Effector memory CD8-positive, alpha-beta T cell (primary cell): ENCODE data around the gene SMARCD2.
"Not testable (repeated sequence)": the region's sequence is repeated elsewhere in the genome, so short reads cannot be mapped to it uniquely, and the experiment has no call there.

Experiments
- ATAC-seq: fragments of 150-1000 bp; cut with Tn5 transposase; replicated peaks from 2 replicates; pipeline ENCODE4 v1.10.0; 2021; ENCODE audit warnings: mild to moderate bottlenecking, moderate library complexity
- DNase-seq, 3 experiments: peaks; one replicate each; pipeline ENCODE4 v3.0.0; 2021
- H3K27ac Mint-ChIP-seq, 2 donors: one replicate each; pipeline ENCODE4 v1.8.0; 2022; ENCODE audit warnings: mild to moderate bottlenecking in 2 of 2, mixed read lengths in 2 of 2, moderate library complexity in 2 of 2
- H3K27me3 Mint-ChIP-seq, 2 donors: one replicate each; pipeline ENCODE4 v1.8.0; 2022; ENCODE audit warnings: mixed read lengths in 2 of 2
- H3K36me3 Mint-ChIP-seq: one replicate; pipeline ENCODE4 v1.8.0; 2022; ENCODE audit warnings: mild to moderate bottlenecking, moderate library complexity, mixed read lengths; ENCODE audit not compliant: insufficient read depth
- H3K4me1 Mint-ChIP-seq, 2 donors: one replicate each; pipeline ENCODE4 v1.8.0; 2022; ENCODE audit warnings: low read depth in 2 of 2, mixed read lengths in 2 of 2
- H3K4me3 Mint-ChIP-seq, 2 donors: one replicate each; pipeline ENCODE4 v1.8.0; 2022; ENCODE audit warnings: mild to moderate bottlenecking in 2 of 2, mixed read lengths in 2 of 2, moderate library complexity in 2 of 2
- H3K9me3 Mint-ChIP-seq, 2 donors: one replicate each; pipeline ENCODE4 v1.8.0; 2022; ENCODE audit warnings: mixed read lengths in 2 of 2
- total RNA-seq, 9 experiments: gene quantifications; one replicate each; lab custom pipeline; 2026; lab: John Stamatoyannopoulos, UW

The SMARCD2 gene
- total RNA-seq = 87.5 to 150 (median 122) reads per million in 9 experiments

DNA sequence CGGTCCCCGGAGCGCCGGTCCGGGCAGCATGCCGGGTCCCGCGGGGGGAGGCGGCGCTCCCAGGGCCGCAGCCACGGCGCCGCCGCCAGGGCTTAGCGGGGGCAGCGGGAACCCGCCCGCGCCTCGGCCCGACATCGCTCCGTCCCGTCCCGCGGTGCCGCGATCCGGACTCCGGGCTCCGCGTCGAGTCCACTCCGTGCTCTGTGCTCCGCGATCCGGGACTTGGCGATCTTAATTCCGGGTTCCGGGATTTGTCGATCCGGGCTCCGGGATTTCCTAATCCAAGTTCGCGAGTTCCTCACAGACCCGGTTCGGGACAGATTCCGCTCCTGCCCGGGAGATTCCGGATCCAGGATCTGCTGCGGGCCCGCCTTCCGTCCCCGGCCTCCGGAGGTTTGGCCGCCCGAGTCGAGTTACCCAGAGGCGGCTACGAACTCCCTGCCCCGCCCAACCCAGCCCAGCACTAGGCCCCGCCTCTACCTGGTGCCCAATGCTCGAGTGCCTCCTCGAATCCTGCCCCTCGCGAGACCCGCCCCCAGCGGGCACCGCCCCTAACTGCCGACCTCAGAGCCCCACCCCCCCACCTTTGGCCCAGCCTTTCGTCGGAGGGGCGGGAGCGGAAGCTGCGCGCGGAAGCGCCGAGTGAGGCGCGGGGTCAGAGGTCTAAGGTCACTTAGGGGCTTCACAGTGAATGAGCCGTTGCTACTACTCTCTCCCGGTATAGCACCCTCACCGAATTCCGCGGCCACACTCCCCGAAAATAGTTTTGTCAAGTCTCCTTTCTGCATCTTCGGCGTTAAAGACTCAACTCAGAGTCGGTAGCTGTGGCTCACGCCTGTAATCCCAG lies at the start of gene SMARCD2:
TSS of gene SMARCD2 (minus strand) at position 146 of the 847 bp plus-strand sequence. CDS start at position 135, 11 bp downstream.
- Mint-ChIP-seq H3K27ac (peak within 1 kb of the TSS; percentile 83 to 94), H3K9me3 (no peaks in the 10 kb centered on the region), H3K27me3 (no peaks in the 10 kb centered on the region), H3K4me3 (peak within 1 kb of the TSS; percentile 93 to 95), H3K4me1 (peaks cover 22 to 37% of the 10 kb centered on the region in 2 donors), H3K36me3 (peaks cover 30% of the 10 kb centered on the region)
- peak; percentile 97 to 98 (median 98) for DNase-seq
- ATAC-seq = peak; percentile 86

DNA sequence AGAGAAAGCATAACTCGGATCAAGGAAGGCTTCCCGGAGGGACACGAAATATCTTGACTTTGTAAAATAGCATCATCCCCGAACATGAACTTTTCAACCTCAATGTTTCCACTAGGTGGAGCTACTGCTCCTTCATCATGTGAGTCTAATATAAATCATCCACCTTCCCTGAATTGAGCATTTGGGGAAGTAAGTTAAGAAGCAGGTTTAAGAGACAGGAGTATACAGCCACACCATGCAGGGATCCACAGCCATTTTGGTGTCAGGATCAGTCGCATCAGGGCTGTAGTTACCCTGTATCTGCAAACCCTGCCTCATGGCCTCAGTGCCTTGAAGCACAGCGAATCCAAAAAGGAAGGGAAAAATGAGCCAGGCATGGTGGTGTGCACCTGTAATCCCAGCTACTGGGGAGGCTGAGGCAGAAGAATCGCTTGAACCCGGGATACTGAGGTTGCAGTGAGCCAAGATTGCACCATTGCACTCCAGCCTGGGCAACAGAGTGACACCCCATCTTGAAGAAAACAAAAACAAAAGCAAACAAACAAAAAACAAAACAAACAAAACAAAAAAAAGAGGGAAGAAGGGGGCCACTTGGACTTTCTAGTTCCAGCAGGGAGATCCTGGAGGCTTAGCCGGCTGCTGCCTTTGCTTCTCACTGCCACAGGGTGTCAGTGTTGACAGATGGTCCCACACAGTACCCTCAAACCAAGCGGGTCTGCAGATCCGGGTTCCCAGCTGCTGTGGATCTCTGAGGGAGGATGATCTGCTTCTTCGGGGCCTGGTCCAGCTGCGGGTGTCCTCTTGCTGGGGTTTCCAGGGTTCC lies 46.8 kb upstream of the SMARCD2 start:
- H3K27ac Mint-ChIP-seq, H3K4me3 Mint-ChIP-seq, H3K4me1 Mint-ChIP-seq: not testable (repeated sequence)

DNA sequence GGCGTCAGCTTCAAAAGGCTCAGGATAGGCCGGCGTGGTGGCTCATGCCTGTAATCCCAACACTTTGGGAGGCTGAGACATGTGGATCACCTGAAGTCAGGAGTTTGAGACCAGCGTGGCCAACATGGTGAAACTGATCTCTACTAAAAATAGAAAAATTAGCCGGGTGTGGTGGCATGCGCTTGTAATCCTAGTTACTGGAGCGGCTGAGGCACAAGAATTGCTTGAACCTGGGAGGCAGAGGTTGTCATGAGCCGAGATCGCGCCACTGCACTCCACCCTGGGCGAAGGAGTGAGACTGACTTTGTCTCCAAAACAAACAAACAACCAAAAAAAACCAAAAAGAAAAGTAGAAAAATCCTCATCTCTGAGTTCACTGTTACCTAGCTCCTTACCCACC lies 42.6 kb upstream of the SMARCD2 start:
- not testable (repeated sequence) for H3K4me3 Mint-ChIP-seq, H3K27ac Mint-ChIP-seq, DNase-seq, H3K27me3 Mint-ChIP-seq, H3K36me3 Mint-ChIP-seq, ATAC-seq, H3K9me3 Mint-ChIP-seq
- H3K4me1 Mint-ChIP-seq = peaks cover 9 to 15% of the 10 kb centered on the region in 2 donors

More for the DNA sequence above, 46.8 kb upstream of the SMARCD2 start:
- H3K9me3 Mint-ChIP-seq, H3K27me3 Mint-ChIP-seq, H3K36me3 Mint-ChIP-seq: not testable (repeated sequence)
- DNase-seq = peak in 2 of 3 experiments; percentile 15 to 20
- ATAC-seq = peak; percentile 70

DNA sequence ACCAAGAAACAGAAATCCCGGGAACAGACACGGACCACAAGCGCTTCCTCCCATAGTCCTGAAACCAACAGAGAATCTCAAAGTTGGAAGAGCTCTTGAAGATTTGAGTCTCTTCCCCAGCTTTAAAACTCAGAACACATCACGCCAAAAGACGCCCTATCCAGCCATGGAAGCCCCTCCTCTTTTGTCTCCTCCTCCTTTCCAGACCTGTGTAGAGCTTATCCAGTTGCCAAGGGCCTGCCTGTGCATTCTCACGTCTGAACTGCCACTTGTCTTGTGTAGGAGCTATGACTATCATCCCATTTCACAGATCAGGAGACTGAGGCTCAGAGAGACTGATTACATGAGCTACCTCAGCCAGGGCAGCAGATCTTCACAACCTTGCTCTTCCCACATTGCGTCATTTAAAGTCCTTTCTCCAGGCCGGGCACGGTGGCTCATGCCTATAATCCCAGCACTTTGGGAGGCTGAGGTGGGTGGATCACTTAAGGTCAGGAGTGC lies 40.2 kb upstream of the SMARCD2 start:
- not testable (repeated sequence) for H3K27ac Mint-ChIP-seq, H3K4me1 Mint-ChIP-seq, H3K36me3 Mint-ChIP-seq, H3K4me3 Mint-ChIP-seq, ATAC-seq, H3K9me3 Mint-ChIP-seq, DNase-seq
- peaks cover 10% of the 10 kb centered on the region in 2 donors for H3K27me3 Mint-ChIP-seq

DNA sequence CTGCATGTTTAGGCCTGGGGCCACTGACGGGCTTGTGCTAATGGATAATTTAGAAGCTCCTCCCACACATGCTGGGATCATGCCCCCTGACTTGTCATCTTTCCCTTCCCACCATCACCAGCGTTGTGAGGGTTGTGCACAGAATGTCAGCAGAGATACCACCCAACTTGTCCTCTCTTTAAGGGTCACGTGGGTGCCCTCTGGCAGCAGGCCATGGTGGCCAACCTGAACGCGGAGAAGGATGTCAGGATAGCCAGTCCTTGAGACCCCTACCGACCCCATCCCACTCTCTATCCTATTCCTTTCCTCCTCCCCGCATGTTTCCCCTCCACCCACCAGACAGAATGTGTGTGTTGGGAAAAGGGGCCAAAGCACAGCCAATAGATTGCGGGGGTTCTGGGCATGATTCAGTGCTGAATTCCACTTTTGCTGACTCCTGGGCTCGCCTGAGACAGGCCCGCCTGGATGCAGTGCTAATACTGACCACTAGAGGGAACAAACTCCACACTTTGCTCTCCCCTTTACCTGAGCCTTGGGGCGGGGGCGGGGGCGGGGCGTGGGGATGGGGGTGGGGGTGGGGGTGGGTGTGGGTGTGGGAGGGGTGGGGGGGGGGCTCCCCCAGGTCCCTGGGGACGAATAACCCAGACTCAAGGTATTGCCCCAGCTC lies 39.6 kb upstream of the SMARCD2 start, which contains the start of gene GH2:
TSS of gene GH2 (minus strand) at position 10 of the 667 bp plus-strand sequence. CDS start 143 bp downstream, outside the sequence.
- Mint-ChIP-seq H3K9me3 (no peaks in the 10 kb centered on the region), H3K27me3 (peaks cover 10 to 14% of the 10 kb centered on the region in 2 donors), H3K4me3 (no peak within 1 kb of the TSS), H3K36me3 (peaks cover 3% of the 10 kb centered on the region), H3K4me1 (peaks cover 4 to 6% of the 10 kb centered on the region in 2 donors), H3K27ac (no peak within 1 kb of the TSS)
- ATAC-seq (peak; percentile 91), DNase-seq (peak; percentile 58 to 66 (median 61))

DNA sequence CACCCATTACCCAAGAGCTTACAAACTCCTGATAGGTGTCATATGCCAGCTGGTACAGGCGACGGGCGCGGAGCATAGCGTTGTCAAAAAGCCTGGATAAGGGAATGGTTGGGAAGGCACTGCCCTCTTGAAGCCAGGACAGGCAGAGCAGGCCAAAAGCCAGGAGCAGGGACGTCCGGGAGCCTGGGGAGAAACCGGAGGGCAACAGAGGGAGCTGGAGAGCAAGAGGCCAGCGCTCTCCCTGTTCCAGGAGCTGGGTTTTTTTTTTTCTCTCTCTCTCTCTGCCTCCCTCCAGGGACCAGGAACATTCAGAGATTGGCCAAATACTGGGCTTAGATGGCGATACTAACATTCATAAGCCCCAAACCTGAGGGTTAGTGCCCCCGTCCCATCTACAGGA lies 38.9 kb upstream of the SMARCD2 start:
- not testable (repeated sequence) for ATAC-seq, H3K9me3 Mint-ChIP-seq, H3K4me3 Mint-ChIP-seq, H3K36me3 Mint-ChIP-seq, H3K27ac Mint-ChIP-seq, DNase-seq, H3K4me1 Mint-ChIP-seq
- peaks cover 10 to 14% of the 10 kb centered on the region in 2 donors for H3K27me3 Mint-ChIP-seq

DNA sequence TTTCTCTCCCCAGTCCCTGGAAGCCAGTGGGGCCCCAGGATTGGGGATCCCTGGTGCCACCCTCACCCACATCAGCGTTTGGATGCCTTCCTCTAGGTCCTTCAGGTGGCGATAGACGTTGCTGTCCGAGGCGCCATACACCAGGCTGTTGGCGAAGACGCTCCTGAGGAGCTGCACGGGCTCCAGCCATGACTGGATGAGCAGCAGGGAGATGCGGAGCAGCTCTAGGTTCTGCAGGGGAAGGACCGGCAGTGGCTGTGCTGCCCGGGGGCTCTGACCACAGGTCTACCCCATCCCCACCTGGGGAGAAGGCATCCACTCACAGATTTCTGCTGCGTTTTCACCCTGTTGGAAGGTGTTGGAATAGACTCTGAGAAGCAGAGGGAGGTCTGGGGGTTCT lies 38.2 kb upstream of the SMARCD2 start:
- Mint-ChIP-seq H3K4me3 (no peak overlapping the region), H3K27ac (no peak overlapping the region), H3K27me3 (peaks cover 11 to 14% of the 10 kb centered on the region in 2 donors), H3K36me3 (peaks cover 4% of the 10 kb centered on the region), H3K9me3 (no peaks in the 10 kb centered on the region), H3K4me1 (peaks cover 4 to 6% of the 10 kb centered on the region in 2 donors)
- no peak for DNase-seq
- ATAC-seq = no peak

DNA sequence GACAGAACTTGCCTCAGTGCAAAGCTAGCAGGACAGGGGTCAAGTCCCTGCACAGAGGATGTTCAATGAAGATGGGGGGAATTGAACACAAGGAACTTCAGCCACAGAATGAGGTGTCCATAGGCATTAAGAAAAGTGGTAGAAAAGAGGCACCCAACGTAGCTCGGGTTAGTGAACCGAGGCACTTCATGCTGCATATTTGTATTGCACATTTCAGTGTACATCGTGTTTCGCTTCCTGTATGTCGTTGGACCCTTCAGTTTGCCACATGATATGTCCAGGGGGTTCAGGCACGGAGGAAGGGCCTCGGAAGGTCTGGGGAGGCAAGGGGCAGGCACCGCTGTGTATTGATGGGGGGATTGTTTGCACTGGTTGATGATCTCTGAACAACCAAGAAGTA lies 35.9 kb upstream of the SMARCD2 start:
- H3K36me3 Mint-ChIP-seq, H3K27ac Mint-ChIP-seq, H3K4me3 Mint-ChIP-seq, H3K9me3 Mint-ChIP-seq, ATAC-seq, DNase-seq, H3K4me1 Mint-ChIP-seq: not testable (repeated sequence)
- H3K27me3 Mint-ChIP-seq = peaks cover 16 to 19% of the 10 kb centered on the region in 2 donors

DNA sequence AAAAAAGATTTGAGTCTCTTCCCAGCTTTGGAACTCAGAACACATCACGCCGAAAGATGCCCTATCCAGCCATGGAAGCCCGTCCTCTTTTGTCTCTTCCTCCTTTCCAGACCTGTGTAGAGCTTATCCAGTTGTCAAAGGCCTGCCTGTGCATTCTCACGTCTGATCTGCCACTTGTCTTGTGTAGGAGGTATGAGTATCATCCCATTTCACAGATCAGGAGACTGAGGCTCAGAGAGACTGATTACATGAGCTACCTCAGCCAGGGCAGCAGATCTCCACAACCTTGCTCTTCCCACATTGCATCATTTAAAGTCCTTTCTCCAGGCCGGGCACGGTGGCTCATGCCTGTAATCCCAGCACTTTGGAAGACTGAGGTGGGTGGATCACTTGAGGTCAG lies 32.2 kb upstream of the SMARCD2 start:
- H3K9me3 Mint-ChIP-seq, ATAC-seq, H3K4me3 Mint-ChIP-seq, H3K27ac Mint-ChIP-seq, H3K4me1 Mint-ChIP-seq, DNase-seq, H3K36me3 Mint-ChIP-seq: not testable (repeated sequence)
- peaks cover 19 to 24% of the 10 kb centered on the region in 2 donors for H3K27me3 Mint-ChIP-seq

DNA sequence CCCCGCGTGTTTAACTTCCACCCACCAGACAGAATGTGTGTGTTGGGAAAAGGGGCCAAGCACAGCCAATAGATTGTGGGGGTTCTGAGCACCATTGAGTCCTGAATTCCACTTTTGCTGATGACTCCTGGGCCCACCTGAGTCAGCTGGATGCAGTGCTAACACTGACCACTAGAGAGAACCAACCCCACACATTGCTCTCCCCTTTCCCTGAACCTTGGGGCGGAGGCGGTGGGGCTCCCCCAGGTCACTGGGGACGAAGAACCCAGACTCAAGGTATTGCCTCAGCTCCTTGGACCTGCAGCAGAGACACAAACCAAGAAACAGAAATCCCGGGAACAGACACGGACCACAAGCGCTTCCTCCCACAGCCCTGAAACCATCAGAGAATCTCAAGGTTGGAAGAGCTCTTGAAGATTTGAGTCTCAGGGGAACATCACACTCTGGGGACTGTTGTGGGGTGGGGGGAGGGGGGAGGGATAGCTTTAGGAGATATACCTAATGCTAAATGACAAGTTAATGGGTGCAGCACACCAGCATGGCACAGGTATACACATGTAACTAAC lies 31.7 kb upstream of the SMARCD2 start:
- H3K9me3 Mint-ChIP-seq, H3K36me3 Mint-ChIP-seq, H3K4me3 Mint-ChIP-seq, DNase-seq, ATAC-seq, H3K4me1 Mint-ChIP-seq, H3K27ac Mint-ChIP-seq: not testable (repeated sequence)
- peaks cover 19 to 24% of the 10 kb centered on the region in 2 donors for H3K27me3 Mint-ChIP-seq

DNA sequence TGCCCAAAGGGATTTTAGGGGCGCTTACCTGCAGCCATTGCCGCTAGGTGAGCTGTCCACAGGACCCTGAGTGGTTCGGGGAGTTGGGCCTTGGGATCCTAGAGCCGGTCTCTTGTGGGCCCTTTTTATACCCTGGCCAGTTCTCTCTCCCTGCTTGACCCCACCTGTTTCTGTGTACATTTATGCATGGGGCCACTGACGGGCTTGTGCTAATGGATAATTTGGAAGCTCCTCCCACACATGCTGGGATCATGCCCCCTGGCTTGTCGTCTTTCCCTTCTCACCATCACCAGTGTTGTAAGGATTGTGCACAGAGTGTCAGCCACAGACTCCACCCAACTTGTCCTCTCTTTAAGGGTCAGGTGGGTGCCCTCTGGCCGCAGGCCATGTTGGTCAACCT lies 31.1 kb upstream of the SMARCD2 start, which contains the start of gene CSH2:
TSS of gene CSH2 (minus strand) at position 101 of the 400 bp plus-strand sequence. CDS start at position 38, 63 bp downstream.
- H3K4me3 Mint-ChIP-seq, ATAC-seq, H3K9me3 Mint-ChIP-seq, H3K36me3 Mint-ChIP-seq, DNase-seq, H3K27ac Mint-ChIP-seq, H3K4me1 Mint-ChIP-seq: not testable (repeated sequence)
- peaks cover 18 to 23% of the 10 kb centered on the region in 2 donors for H3K27me3 Mint-ChIP-seq

DNA sequence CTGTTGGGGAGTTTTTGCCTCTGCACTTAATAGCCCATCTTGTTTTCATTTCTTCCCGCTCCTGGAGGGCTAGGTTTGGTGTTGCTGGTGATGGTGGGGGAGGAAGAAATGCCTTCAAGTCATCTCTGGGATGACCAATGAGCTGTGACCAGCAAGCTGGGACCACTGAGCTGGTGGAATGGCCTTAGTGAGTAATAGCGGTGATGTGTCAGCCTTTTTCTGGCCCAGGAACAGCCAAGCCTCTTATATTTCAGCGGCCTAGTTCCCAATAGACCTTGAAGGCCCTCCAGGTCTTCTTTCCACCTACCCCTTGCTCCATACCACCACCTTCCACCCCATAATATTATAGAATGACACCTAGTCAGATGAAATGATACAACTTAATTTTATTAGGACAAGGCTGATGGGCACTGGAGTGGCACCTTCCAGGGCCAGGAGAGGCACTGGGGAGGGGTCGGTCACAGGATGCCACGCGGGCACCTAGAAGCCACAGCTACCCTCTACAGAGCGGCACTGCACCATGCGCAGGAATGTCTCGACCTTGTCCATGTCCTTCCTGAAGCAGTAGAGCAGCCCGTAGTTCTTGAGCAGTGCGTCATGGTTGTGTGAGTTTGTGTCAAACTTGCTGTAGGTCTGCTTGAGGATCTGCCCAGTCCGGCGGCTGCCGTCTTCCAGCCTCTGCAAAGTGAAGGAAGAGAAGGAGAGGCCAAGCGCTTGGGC lies 29.3 kb upstream of the SMARCD2 start:
- H3K9me3 Mint-ChIP-seq = not testable (repeated sequence)

More for the DNA sequence above, 29.3 kb upstream of the SMARCD2 start:
- H3K36me3 Mint-ChIP-seq, ATAC-seq, H3K27ac Mint-ChIP-seq, DNase-seq, H3K4me3 Mint-ChIP-seq, H3K4me1 Mint-ChIP-seq: not testable (repeated sequence)
- peaks cover 6 to 14% of the 10 kb centered on the region in 2 donors for H3K27me3 Mint-ChIP-seq
